OCI-LY3 (cell line): Measurements from ENCODE around the gene IGSF11.

ENCODE experiments used
- EZH2phosphoT487 ChIP-seq: fragments of 200-600 bp; shearing (Covaris generic); IDR thresholded peaks from 2 replicates; pipeline ENCODE4 v1.6.1; 2018; ENCODE audit warnings: antibody characterized with exemption, mixed run types, low read depth
- TF ChIP-seq, protein P1 (sequence below): fragments of 200-600, 300-600 bp; sonication (generic); IDR thresholded peaks from 2 replicates; pipeline ENCODE4 v1.5.1; 2014; ENCODE audit warnings: antibody characterized with exemption, low read length, low read depth

DNA sequence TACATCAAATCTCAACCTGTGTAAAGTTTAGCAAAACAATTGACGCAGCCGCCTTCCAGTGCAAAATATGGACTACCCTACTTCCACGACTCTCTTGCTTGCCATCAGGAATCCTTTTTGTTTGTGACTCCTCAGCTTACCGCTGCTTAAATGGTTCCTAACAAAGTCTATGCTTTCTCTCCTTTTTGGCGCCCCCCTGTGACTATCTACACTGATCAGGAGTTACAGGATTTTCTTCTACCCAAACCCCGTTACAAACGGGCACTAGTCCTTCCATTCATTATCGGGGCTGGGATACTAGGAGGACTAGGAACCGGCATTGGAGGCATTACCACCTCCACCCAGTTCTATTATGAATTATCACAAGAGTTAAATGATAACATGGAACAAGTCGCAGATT is 184.0 kb downstream of the IGSF11 start:
- TF ChIP-seq, protein P1, sequence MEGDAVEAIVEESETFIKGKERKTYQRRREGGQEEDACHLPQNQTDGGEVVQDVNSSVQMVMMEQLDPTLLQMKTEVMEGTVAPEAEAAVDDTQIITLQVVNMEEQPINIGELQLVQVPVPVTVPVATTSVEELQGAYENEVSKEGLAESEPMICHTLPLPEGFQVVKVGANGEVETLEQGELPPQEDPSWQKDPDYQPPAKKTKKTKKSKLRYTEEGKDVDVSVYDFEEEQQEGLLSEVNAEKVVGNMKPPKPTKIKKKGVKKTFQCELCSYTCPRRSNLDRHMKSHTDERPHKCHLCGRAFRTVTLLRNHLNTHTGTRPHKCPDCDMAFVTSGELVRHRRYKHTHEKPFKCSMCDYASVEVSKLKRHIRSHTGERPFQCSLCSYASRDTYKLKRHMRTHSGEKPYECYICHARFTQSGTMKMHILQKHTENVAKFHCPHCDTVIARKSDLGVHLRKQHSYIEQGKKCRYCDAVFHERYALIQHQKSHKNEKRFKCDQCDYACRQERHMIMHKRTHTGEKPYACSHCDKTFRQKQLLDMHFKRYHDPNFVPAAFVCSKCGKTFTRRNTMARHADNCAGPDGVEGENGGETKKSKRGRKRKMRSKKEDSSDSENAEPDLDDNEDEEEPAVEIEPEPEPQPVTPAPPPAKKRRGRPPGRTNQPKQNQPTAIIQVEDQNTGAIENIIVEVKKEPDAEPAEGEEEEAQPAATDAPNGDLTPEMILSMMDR, result no peak
- TF ChIP-seq EZH2phosphoT487, result no peak
